Left hindlimb (tissue), 1 donor: Measurements from ENCODE around the gene MOV10.

Experiments
- DNase-seq: peaks from one replicate; pipeline ENCODE4 v3.0.0-alpha.2; 2018

Gene MOV10

DNA sequence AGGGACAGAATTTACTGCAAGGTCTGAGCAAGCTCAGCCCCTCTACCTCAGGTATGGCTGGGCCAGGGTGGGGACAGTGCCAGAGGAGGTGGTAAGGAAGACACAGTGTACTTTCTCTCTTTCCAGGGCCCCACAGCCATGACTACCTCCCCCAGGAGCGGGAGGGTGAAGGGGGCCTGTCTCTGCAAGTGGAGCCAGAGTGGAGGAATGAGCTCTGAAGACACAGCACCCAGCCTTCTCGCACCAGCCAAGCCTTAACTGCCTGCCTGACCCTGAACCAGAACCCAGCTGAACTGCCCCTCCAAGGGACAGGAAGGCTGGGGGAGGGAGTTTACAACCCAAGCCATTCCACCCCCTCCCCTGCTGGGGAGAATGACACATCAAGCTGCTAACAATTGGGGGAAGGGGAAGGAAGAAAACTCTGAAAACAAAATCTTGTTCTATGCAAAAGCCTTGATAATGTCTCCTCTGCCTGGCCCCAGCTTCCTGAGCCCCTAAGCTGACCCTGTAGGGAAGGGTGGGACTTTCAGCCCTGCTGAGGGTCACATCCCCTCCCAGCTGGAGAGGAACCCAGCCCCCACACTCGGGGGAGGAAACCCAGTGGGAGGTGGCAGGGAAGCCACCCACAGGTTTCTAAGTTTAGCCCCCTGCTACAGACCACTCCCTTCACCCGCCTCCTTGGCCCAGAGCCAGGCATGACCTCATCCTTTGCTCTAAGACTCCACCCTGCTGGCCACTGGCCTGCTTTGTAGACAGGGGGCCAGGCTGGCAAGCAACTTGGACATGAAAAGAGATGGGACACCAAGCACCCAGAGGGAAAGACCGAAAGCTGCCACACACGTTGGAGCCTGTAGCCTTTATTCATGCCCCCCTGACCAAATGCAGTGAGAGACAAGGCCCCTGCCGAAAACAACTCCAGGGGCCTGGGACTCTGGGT is 26.1 kb downstream of the MOV10 start:
- peak; percentile 95 for DNase-seq

DNA sequence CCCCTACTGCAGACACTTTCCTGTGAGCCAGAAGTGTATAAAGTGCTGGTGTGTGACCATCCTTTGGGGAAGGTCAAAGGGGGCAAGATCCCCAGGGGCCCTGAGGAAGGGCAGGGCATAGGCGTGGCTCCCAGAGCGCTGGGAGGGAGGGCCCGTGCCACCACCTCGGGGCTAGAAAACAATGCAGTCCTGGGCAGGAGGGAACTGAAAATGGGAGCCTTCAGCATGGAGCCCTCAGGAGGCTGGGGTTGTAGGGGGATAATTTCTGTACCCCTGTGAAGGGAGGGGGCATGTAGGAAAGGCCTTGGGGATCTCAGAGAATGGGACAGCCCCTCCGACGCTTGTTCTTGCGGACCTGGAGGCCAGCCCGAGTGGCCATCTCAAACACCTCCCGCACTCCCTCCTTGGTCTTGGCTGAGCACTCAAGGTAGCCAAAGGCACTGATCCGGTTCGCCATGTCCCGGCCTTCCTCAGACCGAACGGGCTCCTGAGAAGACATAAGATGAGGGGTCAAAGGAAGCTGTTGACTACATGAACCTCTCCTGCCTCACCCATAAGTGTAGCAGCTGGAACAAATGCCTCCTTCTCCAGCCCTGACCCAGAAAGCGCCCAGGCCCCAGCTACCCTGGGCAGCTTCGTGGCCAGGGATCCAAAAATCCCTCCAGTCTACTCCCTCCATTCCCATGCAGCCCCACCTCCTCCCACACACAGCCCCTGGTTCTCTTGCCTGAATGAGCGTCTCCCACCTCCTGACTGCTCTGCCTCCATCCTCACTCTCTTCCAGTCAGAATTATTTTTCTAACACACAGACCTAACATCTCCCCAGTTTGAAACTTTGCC is 27.0 kb downstream of the MOV10 start:
- peak; percentile 38 for DNase-seq

DNA sequence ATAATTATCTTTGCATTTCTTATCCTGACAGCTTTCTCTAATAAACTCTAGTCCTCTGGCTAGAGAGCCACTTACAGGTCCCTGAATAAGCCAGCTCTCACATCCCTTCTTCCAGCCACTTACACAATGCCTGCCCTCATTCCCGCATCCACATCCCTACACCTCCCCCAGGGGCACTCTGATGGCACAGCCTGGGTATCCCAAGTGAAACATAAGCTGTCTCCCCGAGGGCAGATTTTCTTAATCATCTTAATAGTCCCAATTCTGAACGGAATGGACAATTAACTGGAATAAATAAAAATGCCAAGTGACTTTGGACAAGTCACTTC is 27.6 kb downstream of the MOV10 start:
- no peak for DNase-seq

DNA sequence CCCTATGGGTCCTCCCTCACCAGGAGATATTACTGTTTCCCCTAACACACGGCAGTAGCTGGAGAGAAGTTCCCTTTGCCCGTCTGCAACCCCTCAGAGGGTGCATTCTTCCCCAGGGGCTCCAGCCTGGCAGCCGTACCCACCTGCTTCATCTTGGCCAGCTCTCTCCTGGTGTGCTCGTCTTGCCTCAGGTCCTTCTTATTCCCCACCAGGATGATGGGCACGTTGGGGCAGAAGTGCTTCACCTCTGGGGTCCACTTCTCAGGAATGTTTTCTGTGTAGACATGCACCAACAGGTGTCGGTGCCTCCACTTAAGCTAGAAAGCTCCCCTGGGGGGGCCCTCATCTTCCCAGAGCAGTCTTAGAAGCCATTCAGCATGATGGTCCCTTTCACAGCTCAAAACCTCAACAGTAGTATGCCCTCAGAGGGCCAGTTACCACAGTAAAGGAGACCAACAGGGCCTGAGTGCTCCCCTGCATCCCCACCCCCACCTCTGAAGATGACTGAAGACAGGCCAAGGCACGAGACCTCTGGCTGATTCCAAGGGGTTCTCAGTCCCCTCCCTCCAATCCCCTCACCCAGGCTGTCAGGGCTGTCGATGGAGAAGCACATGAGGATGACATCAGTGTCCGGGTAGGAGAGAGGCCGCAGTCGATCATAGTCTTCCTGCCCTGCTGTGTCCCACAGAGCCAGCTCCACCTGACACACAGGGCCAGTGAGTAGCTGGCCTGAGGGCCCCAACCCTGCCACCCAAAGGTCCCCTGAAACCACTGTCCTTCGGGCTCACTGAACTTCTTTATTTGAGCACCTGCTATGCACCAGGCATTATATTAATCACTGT is 28.2 kb downstream of the MOV10 start:
- no peak for DNase-seq

DNA sequence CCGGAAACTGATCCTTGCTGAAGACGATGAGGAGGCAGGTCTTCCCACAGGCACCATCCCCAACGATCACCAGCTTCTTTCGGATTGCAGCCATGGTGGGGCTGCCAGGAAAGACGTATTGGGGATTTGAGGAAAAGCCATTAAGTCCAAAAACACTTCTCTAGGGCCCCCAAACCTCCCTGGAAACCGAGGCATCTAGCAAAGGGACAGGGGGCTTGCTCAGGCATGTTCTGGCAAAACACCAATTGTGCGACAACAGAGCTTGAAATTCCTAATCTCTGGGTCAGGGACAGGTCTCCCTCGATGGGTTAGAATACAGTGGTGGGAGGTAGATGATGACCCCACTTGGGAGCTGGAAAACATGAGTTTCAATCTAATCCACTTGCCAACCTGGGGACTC is 29.2 kb downstream of the MOV10 start:
- no peak for DNase-seq

DNA sequence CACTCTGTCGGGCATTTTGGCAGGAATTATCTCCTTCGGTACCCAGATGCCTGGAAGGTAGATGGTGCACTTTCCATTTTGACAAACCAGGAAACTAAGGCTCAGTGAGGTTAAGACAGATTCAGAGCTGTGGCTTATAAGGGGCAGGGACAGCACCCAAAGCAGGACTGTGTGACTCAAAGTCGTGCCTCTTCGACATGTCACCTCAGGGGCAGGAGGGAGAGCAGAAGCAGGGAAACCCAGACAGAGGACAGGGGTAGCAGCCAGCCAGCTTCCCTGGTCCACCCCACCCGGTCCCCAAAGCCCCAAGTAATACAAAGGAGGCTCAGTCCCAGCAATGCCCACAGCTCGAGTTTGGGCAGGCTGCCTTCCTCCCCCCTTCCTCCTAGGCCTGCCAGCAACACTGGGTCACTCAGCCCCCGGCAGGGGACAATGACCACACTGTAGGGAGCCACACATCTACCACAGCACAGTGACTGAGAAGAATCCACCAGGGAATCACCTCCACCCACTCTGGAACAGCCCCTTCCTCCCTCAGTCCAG is 30.0 kb downstream of the MOV10 start:
- DNase-seq = no peak

DNA sequence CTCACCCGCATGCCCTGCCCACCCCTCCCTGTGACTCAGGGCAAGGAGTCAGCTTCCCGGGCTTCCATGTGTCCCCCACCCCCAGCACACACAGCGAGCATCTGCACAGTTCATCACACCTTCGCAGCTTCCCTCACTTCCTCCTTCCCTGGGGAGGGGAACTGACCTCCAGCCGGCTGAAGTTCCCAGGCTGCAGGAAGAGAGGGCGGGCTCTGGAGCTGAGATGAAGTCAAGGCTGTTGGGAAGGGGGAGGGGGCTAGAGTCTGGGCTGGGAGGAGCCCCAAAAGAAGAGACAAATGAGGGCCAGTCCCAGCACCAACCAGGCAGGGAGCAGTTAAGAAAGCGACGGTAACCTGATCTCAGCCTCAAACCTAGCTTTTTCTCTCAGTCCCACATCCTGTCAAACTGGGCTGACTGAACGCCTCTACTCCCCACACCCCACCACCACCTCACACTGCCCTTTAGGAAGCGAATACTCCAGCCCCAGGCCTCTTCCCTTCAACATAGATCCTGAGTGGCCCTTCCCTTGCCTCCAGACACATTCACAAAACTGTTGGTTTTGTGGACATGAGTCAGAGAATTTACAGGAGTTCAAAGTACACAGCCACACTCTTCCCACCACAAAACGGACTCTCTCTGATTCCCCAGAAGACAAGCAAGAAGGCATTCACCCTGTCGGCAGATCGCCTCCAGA is 30.6 kb downstream of the MOV10 start:
- peak; percentile 94 for DNase-seq

DNA sequence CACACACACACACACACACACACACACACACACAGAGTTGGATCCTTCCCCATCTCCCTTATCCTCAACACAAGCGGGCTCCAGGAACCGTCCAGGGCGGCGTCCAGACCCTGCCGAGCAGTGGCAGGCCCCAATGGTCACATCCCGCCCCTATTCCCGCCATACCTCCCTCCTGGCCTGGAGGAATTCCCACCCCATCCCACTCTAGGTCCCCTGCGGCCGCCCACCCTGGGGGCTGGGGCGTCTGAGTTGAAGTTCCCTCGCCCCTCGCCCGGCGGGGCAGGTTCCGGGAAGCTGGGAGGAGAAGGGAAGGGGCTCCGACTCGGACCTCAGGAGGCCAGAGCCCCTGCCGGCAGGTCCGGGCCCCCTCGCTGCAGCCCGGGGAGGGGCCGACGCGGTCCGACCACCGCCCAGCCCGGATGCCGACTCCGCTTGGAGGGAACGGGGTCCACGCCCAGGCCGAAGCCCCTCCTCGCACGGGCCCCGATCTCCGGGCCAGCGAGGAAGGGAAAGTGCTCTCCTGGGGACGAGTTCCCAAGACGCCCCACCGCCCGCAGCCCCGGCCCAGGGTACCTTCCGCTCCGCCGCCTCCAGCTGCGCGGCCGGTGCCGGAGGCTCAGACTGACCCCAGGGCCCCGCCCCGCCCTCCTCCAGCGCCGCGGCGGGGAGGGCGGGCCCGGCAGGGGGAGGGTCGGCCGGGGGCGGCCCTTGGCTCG is 32.2 kb downstream of the MOV10 start, which contains the start of gene RHOC:
Gene RHOC, minus strand, starts transcription at position 623 of the 716 bp plus-strand sequence. CDS start 3,328 bp downstream, outside the sequence.
- DNase-seq = peak; percentile 64

DNA sequence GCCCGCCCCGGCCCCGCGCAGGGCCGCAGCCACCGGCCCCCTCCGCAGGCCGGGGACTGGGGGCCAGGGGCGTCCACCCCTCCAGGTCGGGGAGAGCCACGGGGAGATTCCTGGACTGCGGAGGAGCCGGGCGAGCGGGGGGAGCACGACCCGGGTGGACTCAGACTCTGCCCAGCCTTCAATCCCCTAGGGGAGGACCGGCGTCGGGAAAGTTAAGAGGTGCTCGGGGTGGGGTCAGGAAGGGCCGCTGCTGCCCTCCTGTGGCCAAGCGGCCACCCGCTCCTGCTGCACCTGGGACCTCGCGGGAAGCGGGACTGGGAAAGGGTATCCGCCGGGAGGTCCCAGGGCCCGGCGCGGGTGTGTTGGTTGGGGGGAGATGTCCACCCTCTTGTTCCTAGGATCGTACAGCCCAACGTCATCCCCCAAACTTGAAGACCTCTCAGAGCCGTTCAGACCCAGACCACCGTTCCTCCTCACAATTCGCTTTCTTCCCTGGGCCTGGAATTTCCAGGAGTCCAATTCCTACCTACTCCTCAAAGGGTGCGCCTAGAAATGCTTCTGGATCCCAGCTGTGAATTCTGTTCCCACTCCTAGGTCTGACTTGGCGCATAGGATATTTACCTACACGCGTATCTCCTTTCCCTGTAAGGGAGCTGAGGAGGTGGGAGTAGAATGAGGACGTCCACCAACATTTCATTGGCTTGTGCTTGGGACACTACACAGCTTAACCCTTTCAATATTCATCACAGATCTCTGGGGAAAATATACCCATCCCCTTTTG is 33.0 kb downstream of the MOV10 start:
- DNase-seq = peak; percentile 90

DNA sequence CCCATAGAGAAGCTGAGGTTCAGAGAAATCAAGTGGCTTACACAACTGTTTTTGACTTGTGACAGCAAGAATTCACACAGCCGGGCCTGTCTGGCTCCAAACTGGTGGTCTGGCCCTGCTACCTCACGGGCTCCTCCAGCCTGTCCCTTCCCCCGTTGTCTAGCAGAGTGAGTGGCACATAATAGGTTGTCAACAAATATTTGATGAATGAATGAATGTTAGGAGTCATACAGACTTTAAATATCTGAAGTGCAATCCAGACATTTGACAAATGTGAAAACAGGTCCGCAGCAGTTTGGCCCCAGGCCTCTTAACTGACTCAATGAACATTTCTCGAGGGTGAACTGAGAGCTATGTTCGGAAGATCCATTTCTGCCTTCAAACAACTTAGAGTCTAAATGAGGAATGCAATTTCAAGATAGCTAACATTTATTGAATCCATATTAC is 33.6 kb downstream of the MOV10 start:
- peak; percentile 33 for DNase-seq

DNA sequence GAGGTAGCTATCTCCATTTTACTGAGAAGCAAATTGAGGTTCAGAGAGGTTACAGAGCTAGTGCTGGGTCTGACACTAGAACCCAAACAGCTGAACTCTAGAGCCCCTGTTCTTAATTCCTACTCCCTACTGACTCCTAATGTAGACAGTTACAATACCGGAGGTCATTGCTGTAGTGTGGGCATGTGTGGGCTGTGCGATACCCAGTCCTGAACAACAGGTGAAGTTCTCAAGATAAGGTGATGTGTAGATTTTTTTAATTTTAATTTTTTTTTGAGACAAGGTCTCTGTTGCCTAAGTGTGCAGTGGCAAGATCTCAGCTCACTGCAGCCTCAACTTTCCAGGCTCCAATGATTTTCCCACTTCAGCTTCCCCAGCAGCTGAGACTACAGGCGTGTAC is 34.0 kb downstream of the MOV10 start:
- DNase-seq = no peak

DNA sequence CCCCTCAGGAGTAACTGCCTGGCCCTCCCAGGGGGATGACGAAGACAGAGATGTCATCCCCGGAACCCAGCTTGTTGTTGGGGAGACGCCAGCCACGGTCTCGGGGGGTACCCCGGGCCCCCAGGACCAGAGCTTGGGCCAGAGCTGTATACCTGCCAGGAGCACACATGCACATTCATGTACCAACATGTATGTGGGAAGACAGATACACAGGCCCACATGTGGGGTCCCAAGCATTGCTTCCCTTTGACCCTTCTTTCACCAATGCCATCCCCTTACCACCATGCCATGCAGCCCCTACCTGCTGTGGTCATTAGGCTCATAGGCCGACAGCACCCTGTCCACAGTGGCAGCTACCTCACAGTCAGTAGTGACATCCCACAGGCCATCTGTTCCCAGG is 35.7 kb downstream of the MOV10 start:
- DNase-seq = peak; percentile 30

DNA sequence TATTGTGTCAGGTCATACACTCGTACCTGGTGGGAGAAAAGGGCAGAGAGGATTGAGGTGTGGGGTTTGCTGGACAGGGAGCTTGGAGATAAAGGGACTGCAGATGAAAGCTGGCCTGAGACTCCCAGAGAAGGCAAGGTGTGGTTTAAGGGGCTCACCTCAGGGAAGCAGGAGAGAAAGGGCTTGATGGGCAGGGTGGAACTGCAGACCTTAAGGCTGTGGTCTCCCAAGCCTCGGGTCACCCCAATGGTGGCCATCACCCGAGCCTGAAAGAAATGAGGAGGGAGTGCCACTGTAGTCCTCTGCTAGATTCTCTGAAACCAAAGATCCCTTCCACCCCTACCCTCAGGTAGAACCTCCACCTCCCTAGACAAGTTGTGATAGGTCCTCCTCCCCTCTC is 36.1 kb downstream of the MOV10 start:
- DNase-seq = no peak

DNA sequence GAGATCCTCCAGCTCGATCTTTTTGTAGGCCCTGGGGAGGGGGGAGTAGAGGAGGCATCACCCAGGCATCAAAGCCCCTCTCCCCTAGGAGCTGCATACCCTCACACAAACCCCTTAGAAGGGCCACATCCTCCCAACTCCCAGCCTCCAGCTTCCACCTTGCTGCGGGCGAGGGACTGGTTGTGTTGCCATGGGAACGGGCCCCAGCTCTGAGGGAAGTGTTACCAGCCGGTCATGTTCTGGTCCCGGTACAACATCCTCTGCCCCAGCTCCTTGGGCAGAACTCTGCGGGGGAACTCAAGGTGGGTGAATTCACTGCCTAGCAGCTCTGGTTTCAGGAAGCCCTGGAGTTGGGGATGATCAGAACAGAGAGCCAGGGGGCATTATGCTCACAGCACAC is 36.6 kb downstream of the MOV10 start:
- no peak for DNase-seq

DNA sequence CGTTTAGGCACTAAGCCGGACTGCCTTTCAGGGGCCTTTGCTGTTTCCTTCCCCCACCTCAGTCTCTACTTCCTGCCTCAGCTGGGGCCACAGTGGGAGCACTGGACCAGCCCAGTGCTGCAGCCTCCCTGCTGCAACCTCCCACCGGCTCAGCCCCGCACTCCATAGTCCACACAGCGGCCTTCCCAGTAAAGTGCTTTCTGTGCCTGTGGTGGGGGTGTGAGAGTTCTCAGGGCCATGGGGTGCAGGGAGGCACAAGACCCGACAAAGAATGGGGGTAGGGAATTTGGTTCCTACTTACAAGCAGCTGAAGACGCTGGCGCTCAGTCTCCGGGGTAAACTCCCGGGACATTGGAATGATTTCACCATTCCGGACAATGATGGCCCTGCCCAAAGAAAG is 37.2 kb downstream of the MOV10 start:
- DNase-seq = peak; percentile 31

DNA sequence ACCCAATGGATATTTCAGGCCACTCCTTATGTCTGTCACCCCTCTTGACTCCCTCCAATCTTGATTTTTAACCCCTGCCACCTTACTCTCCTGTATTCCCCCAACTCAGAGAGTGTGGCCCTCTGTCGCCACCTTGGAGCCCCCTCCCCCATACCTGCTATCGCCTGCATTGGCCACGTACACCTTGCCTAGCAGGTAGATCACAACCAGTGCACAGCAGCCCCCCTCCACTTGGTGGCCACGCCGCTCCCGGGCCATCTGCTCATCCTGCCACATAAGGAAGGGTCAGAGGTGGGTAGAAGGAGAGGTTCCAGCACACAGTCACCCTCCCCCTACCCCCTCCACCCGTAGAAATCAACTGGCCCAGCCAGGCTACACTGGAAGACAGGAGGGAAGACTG is 37.7 kb downstream of the MOV10 start:
- peak; percentile 47 for DNase-seq

DNA sequence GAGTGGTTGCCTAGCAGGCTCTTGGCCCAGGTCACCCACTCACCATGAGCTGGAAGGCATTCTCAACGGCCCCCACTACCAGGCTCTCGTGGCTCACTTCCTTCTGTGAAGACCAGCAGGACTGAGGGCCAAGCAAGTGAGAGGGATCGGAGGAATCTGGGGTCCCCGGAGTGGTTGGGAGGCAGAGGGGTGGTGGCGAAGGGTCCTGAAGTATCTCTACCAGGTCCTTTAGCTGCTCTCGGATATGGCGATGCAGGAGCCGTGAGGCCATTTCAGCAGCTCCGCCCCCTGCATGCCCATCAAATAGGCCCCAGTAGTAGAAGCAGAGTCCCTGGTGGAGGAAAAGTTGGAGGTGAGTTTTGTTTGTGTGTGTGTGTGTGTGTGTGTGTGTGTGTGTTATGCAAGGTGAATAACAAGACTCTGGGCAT is 38.3 kb downstream of the MOV10 start:
- DNase-seq = peak; percentile 28

DNA sequence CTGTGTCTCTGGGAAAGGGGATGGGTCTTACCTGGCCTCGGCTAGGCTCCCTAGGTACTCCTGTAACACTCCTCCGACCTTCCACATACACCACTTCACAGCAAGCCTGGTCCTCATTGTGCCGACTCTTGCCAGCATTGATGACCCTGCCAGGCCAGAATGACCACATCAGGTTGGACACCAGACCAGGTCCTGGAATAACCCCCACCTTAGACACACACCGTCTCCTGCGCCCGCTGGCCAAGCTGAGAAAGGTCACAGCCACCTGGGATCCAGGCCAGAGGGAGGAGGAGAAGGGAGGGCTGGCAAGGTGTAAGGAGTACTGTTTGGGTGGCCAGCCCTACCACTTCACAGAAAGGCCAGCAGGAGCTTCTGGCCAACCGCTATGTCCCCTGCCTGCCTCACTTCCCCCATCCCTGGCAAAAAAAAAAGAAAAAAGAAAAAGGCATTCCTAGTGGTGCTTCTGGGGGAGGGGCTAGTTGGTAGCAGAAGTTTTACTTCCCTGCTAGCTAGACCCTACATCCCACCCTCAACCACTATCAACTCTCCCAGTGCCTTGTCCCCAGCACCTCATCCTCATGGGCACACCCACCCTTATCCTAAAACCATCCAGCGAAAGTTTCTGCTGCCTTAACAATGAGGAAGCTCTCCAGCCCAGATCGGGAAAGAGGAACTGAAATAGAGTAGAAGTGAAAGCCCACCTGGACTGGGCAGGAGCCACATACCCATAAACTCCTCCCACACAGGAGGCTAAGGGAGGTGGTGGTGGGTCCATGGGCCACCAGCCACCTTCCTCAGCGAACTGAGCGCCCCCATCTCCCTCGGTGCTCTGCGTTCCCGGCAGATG is 39.2 kb downstream of the MOV10 start:
- DNase-seq = peak; percentile 41
